Osteocyte (in vitro differentiated cells): ENCODE data around the gene TLR8. TPM values are rescaled to one million over a fixed set of nuclear protein-coding genes. Genes with fewer than 3 reads are reported as not detected.

Experiments used
- DNase-seq: peaks from one replicate; pipeline ENCODE4 v3.0.0; 2021; ENCODE audit warnings: mixed read lengths; ENCODE audit not compliant: unreplicated experiment; ENCODE audit errors: extremely low spot score
- H3K27ac Mint-ChIP-seq: one replicate; pipeline ENCODE4 v1.8.0; 2021; ENCODE audit warnings: mild to moderate bottlenecking, mixed read lengths; ENCODE audit not compliant: unreplicated experiment
- H3K27me3 Mint-ChIP-seq: one replicate; pipeline ENCODE4 v1.8.0; 2021; ENCODE audit warnings: mixed read lengths; ENCODE audit not compliant: unreplicated experiment
- H3K36me3 Mint-ChIP-seq: one replicate; pipeline ENCODE4 v1.8.0; 2021; ENCODE audit warnings: mixed read lengths; ENCODE audit not compliant: unreplicated experiment
- H3K4me1 Mint-ChIP-seq: one replicate; pipeline ENCODE4 v1.8.0; 2021; ENCODE audit warnings: mixed read lengths; ENCODE audit not compliant: unreplicated experiment
- H3K4me3 Mint-ChIP-seq: one replicate; pipeline ENCODE4 v1.8.0; 2021; ENCODE audit warnings: mild to moderate bottlenecking, moderate library complexity, mixed read lengths; ENCODE audit not compliant: unreplicated experiment
- H3K9me3 Mint-ChIP-seq: one replicate; pipeline ENCODE4 v1.8.0; 2021; ENCODE audit warnings: mixed read lengths; ENCODE audit not compliant: unreplicated experiment
- CTCF ChIP-seq: fragments of 200-600 bp; sonication (generic); IDR thresholded peaks from 2 replicates; pipeline ENCODE4 v1.5.0; 2021; ENCODE audit warnings: antibody characterized with exemption, mild to moderate bottlenecking, moderate library complexity
- total RNA-seq: library from RNA; stranded (reverse); gene quantifications from 2 replicates; pipeline ENCODE4 v1.2.1, GENCODE V29; 2021

The TLR8 gene
- total RNA-seq, 1 donor from 2014 or later = not detected

- DNase-seq = no peak
- Mint-ChIP-seq H3K9me3 (peaks cover 10% of the 10 kb centered on the region), H3K4me1 (no peaks in the 10 kb centered on the region)
These were observed 35.2 kb upstream of the TLR8 start for GRCh38 chrX:12871257-12871656.

GRCh38 chrX:12872741-12873140 is 33.7 kb upstream of the TLR8 start:
- Mint-ChIP-seq H3K4me3 (no peak overlapping the region), H3K36me3 (no peaks in the 10 kb centered on the region), H3K27ac (no peak overlapping the region), H3K9me3 (peaks cover 10% of the 10 kb centered on the region), H3K4me1 (no peaks in the 10 kb centered on the region), H3K27me3 (no peaks in the 10 kb centered on the region)
- DNase-seq = no peak
- no peak for TF ChIP-seq CTCF

More at GRCh38 chrX:12871257-12871656, 35.2 kb upstream of the TLR8 start:
- no peaks in the 10 kb centered on the region for H3K36me3 Mint-ChIP-seq
- H3K4me3 Mint-ChIP-seq = no peak overlapping the region
- TF ChIP-seq CTCF = no peak
- H3K27me3 Mint-ChIP-seq = no peaks in the 10 kb centered on the region
- no peak overlapping the region for H3K27ac Mint-ChIP-seq

GRCh38 chrX:12874581-12874980 is 31.8 kb upstream of the TLR8 start:
- Mint-ChIP-seq H3K36me3 (no peaks in the 10 kb centered on the region), H3K9me3 (peaks cover 5% of the 10 kb centered on the region), H3K27ac (no peak overlapping the region), H3K27me3 (no peaks in the 10 kb centered on the region), H3K4me3 (no peak overlapping the region), H3K4me1 (no peaks in the 10 kb centered on the region)
- no peak for TF ChIP-seq CTCF
- no peak for DNase-seq

- Mint-ChIP-seq H3K4me3 (no peak overlapping the region), H3K27ac (no peak overlapping the region), H3K36me3 (no peaks in the 10 kb centered on the region), H3K27me3 (no peaks in the 10 kb centered on the region), H3K9me3 (peaks cover 5% of the 10 kb centered on the region), H3K4me1 (no peaks in the 10 kb centered on the region)
- no peak for DNase-seq
- TF ChIP-seq CTCF = no peak
These were observed 29.0 kb upstream of the TLR8 start for GRCh38 chrX:12877386-12877785.

GRCh38 chrX:12878536-12878935 is 27.9 kb upstream of the TLR8 start:
- Mint-ChIP-seq H3K27ac (no peak overlapping the region), H3K9me3 (peaks cover 3% of the 10 kb centered on the region), H3K4me3 (no peak overlapping the region), H3K27me3 (no peaks in the 10 kb centered on the region), H3K4me1 (no peaks in the 10 kb centered on the region), H3K36me3 (no peaks in the 10 kb centered on the region)
- TF ChIP-seq CTCF = no peak
- no peak for DNase-seq
